Adrenal gland (tissue), 5 donors: ENCODE measurements around the gene CNOT11.

Experiments used
- POLR2A ChIP-seq, 2 donors: fragments of 450-650 bp; IDR thresholded peaks; one replicate each; pipeline ENCODE4 v1.6.1; 2017; ENCODE audit warnings: antibody characterized with exemption in 2 of 2, mild to moderate bottlenecking in 2 of 2, moderate library complexity in 1 of 2
- TF ChIP-seq, protein P1 (sequence below), 6 experiments: fragments of 450-650 bp in 4 of 6; fragments of 200-600 bp in 2 of 6; sonication (generic) in 1 of 6; IDR thresholded peaks; 1 replicate in 5 of 6; 2 replicates in 1 of 6; pipeline versions ENCODE4 v1.5.1 to v1.8.0; 2016 to 2021; ENCODE audit warnings: antibody characterized with exemption in 6 of 6, mild to moderate bottlenecking in 2 of 6, moderate library complexity in 1 of 6
- donor health status: DM: no; HTN: no; CAD: no.

DNA sequence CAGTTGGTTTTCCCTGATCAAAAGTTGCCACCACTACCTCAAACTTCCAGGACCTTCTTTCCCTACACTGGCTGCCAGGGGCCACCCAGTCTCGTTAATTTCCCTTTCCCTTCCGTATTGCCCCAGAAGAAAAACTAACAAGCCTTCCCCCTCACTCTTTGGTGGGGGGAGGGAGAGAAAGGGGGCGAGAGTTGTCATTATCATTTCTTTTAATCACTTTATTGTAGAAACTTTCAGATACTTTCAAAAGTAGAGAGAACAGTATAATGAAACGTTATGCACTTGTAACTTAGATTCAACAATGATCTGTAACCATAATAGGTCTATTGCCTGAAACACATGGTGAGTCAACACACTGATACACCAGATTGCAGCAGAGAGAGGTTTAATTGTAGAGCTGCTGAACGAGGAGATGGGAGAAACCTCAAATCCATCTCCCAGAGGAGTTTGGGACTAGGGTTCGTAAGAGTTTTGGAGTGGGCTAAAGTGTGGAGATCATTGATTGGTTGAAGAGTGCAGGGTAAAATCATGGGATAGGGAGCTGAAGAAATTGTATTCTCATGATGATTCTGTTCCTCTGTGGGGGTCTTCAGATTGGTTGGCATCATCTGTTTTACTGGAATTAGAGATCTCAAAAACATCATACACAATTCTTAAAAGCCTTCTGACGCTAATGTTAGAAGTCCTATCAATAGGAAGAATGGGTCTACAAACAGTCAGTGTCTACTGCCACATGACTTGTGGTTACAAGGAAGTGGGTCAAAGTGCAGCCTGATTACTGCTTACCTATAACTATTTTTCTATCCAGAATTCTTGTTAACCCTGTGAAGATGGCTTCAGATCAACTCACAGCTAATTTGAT, 58.4 kb downstream of the CNOT11 start:
- TF ChIP-seq POLR2A (IDR thresholded peaks at IDR 0.05) = no peak
- TF ChIP-seq, protein P1, sequence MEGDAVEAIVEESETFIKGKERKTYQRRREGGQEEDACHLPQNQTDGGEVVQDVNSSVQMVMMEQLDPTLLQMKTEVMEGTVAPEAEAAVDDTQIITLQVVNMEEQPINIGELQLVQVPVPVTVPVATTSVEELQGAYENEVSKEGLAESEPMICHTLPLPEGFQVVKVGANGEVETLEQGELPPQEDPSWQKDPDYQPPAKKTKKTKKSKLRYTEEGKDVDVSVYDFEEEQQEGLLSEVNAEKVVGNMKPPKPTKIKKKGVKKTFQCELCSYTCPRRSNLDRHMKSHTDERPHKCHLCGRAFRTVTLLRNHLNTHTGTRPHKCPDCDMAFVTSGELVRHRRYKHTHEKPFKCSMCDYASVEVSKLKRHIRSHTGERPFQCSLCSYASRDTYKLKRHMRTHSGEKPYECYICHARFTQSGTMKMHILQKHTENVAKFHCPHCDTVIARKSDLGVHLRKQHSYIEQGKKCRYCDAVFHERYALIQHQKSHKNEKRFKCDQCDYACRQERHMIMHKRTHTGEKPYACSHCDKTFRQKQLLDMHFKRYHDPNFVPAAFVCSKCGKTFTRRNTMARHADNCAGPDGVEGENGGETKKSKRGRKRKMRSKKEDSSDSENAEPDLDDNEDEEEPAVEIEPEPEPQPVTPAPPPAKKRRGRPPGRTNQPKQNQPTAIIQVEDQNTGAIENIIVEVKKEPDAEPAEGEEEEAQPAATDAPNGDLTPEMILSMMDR (IDR thresholded peaks at IDR 0.05) = no peak
